Activated T-cell treated with anti-CD3 and anti-CD28 coated beads, Interleukin-2, amount 50 U/mL, for 24 hours (primary cell): ENCODE data around the gene C9orf152.
"Not testable (repeated sequence)": the region's sequence is repeated elsewhere in the genome, so short reads cannot be mapped to it uniquely, and the experiment has no call there.

Source experiments
- DNase-seq: peaks from one replicate; pipeline ENCODE4 v3.0.0-alpha.2; 2020
- H3K27ac Mint-ChIP-seq: 2 replicates; pipeline ENCODE4 v1.8.0; 2020; ENCODE audit warnings: mild to moderate bottlenecking, mixed read lengths
- H3K27me3 Mint-ChIP-seq: 2 replicates; pipeline ENCODE4 v1.8.0; 2020; ENCODE audit warnings: mixed read lengths
- H3K36me3 Mint-ChIP-seq: 2 replicates; pipeline ENCODE4 v1.8.0; 2020; ENCODE audit warnings: low read depth, mixed read lengths
- H3K4me1 Mint-ChIP-seq: 2 replicates; pipeline ENCODE4 v1.8.0; 2020; ENCODE audit warnings: low read depth, mixed read lengths
- H3K4me3 Mint-ChIP-seq: 2 replicates; pipeline ENCODE4 v1.8.0; 2020; ENCODE audit warnings: mild to moderate bottlenecking, moderate library complexity, mixed read lengths
- H3K9me3 Mint-ChIP-seq: 2 replicates; pipeline ENCODE4 v1.8.0; 2020; ENCODE audit warnings: mixed read lengths

Gene C9orf152

GRCh38 chr9:110241858-110242321 lies 33.9 kb upstream of the C9orf152 start:
- Mint-ChIP-seq H3K4me1 (no peaks in the 10 kb centered on the region), H3K27ac (no peak overlapping the region), H3K4me3 (no peak overlapping the region), H3K9me3 (no peaks in the 10 kb centered on the region), H3K27me3 (no peaks in the 10 kb centered on the region), H3K36me3 (peaks cover 26% of the 10 kb centered on the region)
- no peak for DNase-seq

GRCh38 chr9:110241260-110241857 lies 33.4 kb upstream of the C9orf152 start:
- Mint-ChIP-seq H3K9me3 (peaks cover 2% of the 10 kb centered on the region), H3K27me3 (no peaks in the 10 kb centered on the region), H3K4me1 (no peaks in the 10 kb centered on the region), H3K4me3 (no peak overlapping the region), H3K27ac (no peak overlapping the region), H3K36me3 (peaks cover 23% of the 10 kb centered on the region)
- DNase-seq, result no peak

DNA sequence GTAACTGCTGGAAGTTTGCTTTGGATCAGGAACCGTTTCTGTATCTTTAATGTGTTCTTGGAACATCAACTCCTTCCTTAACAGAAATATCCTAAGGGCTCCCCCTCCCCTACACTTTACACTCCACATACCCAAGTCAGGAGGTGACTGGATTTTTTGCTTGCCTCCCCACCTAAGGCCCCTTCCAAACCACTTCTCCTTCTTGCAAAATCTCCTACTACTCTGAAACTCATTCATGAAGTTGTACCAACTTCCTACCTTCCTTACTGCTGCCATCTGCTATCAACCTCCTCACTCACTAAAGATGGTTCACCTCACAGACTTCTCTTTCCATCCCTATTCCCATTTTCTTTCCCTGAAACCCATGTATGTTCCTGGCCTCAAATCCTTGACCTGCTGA lies 32.2 kb upstream of the C9orf152 start:
- no peak for DNase-seq
- H3K36me3 Mint-ChIP-seq, result peaks cover 15% of the 10 kb centered on the region
- no peaks in the 10 kb centered on the region for H3K4me1 Mint-ChIP-seq
- peaks cover 2% of the 10 kb centered on the region for H3K9me3 Mint-ChIP-seq
- H3K27me3 Mint-ChIP-seq, result no peaks in the 10 kb centered on the region
- no peak overlapping the region for H3K4me3 Mint-ChIP-seq
- H3K27ac Mint-ChIP-seq, result no peak overlapping the region

DNA sequence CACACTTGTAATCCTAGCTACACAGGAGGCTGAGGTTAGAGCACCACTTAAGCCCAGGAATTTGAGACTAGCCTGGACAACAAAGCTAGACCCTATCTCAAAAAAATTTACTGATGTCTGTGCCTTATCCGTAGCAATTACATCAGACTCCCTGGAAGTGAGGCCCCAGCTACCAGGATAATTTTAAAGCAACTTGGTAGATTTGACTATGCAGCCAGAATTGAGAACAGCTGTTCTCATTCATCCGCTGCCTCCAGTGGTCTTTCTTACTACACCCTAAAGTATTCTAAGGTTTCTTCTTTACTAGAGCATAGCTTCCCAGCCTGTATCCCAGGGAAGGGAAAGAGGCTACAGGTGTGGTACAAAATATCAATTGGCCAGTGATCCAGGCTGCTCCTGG lies 20.4 kb upstream of the C9orf152 start:
- Mint-ChIP-seq H3K9me3 (no peaks in the 10 kb centered on the region), H3K36me3 (no peaks in the 10 kb centered on the region), H3K4me1 (no peaks in the 10 kb centered on the region), H3K27ac (no peak overlapping the region), H3K4me3 (no peak overlapping the region), H3K27me3 (no peaks in the 10 kb centered on the region)
- no peak for DNase-seq

DNA sequence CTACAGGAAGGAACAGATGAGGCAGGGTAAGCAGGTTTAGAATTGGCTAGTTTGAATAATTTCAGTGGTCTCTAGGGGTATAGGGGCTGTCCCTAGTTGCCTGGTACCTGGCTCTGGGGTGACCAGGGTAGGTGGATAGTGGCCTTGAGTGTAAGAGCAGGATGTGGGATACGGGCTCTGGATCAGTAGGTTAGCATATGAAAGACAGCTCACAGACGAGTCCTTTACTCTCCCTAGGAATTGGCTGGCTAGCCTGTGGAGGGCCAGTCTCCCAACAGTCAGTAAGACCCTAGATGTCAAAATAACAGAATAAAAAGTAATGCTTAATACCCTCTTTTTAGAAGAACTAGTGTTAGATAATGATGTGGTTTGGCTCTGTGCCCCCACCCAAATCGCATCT lies 16.6 kb upstream of the C9orf152 start:
- no peaks in the 10 kb centered on the region for H3K27me3 Mint-ChIP-seq
- no peaks in the 10 kb centered on the region for H3K4me1 Mint-ChIP-seq
- no peaks in the 10 kb centered on the region for H3K36me3 Mint-ChIP-seq
- no peak for DNase-seq
- no peaks in the 10 kb centered on the region for H3K9me3 Mint-ChIP-seq
- no peak overlapping the region for H3K27ac Mint-ChIP-seq
- no peak overlapping the region for H3K4me3 Mint-ChIP-seq

GRCh38 chr9:110220809-110221208 lies 12.8 kb upstream of the C9orf152 start:
- Mint-ChIP-seq H3K36me3 (no peaks in the 10 kb centered on the region), H3K9me3 (no peaks in the 10 kb centered on the region), H3K4me3 (no peak overlapping the region), H3K4me1 (no peaks in the 10 kb centered on the region), H3K27ac (no peak overlapping the region), H3K27me3 (peaks cover 2% of the 10 kb centered on the region)
- no peak for DNase-seq

DNA sequence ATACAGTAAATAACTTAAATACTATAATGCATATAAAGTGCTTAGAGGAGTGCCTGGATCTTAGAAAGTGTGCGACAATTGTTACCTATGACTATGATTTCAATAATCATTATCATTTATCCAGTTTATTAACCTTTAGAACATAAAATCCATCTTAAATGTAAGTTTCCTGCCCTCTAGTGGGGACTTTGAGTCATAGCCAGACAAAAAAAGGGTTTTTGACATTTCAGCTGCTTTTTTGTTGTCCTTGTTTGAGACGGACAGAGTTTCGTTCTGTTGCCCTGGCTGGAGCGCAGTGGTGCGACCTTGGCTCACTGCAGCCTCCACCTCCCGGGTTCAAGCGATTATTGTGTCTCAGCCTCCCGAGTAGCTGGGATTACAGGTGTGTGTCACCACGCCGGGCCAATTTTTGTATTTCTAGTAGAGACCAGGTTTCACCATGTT lies 9.7 kb upstream of the C9orf152 start:
- no peaks in the 10 kb centered on the region for H3K4me1 Mint-ChIP-seq
- peaks cover 2% of the 10 kb centered on the region for H3K27me3 Mint-ChIP-seq
- no peaks in the 10 kb centered on the region for H3K9me3 Mint-ChIP-seq
- no peaks in the 10 kb centered on the region for H3K36me3 Mint-ChIP-seq
- H3K4me3 Mint-ChIP-seq, result no peak overlapping the region
- H3K27ac Mint-ChIP-seq, result no peak overlapping the region
- peak; percentile 33 for DNase-seq

GRCh38 chr9:110214586-110215355 lies 6.8 kb upstream of the C9orf152 start:
- H3K27ac Mint-ChIP-seq, result no peak overlapping the region
- H3K4me1 Mint-ChIP-seq, result no peaks in the 10 kb centered on the region
- no peaks in the 10 kb centered on the region for H3K9me3 Mint-ChIP-seq
- H3K36me3 Mint-ChIP-seq, result no peaks in the 10 kb centered on the region
- no peak for DNase-seq
- no peak overlapping the region for H3K4me3 Mint-ChIP-seq
- peaks cover 2% of the 10 kb centered on the region for H3K27me3 Mint-ChIP-seq

- DNase-seq, result no peak
- no peaks in the 10 kb centered on the region for H3K9me3 Mint-ChIP-seq
- H3K36me3 Mint-ChIP-seq, result no peaks in the 10 kb centered on the region
- H3K4me3 Mint-ChIP-seq, result no peak overlapping the region
- no peaks in the 10 kb centered on the region for H3K4me1 Mint-ChIP-seq
- no peak overlapping the region for H3K27ac Mint-ChIP-seq
- H3K27me3 Mint-ChIP-seq, result peaks cover 2% of the 10 kb centered on the region
Observed at GRCh38 chr9:110214090-110214489, 6.1 kb upstream of the C9orf152 start.

DNA sequence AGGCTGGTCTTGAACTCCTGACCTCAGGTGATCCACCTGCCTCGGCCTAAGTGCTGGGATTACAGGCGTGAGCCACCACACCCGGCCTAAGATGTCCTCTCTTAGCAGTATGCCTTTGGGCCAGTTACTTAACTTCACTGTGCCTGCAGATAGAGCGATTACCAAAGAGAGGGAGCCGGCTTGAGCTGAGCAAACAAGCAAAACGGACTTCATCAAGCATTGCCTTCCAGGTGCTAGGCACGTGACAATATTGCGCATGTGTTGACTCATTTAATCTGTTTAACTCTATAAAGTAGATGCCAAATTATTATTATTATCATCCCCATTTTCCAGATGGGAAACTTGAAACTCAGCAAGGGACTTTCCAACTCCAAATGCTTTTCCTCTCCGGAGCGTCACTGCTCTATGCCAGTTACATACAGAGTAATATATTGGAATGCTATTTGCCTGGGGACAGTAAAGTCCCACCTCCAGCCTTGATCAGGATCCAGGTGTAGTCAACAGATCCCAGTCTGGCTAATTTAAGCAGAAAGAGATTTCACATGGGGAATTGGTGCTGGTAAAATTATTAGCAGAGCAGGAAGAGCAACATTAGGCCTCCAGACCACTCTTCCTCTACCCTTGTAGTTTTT lies 5.6 kb upstream of the C9orf152 start:
- Mint-ChIP-seq H3K36me3 (no peaks in the 10 kb centered on the region), H3K27ac (no peak overlapping the region), H3K4me3 (no peak overlapping the region), H3K27me3 (peaks cover 2% of the 10 kb centered on the region), H3K4me1 (no peaks in the 10 kb centered on the region), H3K9me3 (no peaks in the 10 kb centered on the region)
- no peak for DNase-seq

GRCh38 chr9:110207071-110207641 lies 803 bp downstream of the C9orf152 start:
- H3K4me1 Mint-ChIP-seq, result no peaks in the 10 kb centered on the region
- no peak overlapping the region for H3K4me3 Mint-ChIP-seq
- H3K27me3 Mint-ChIP-seq, result peaks cover 3% of the 10 kb centered on the region
- DNase-seq, result no peak
- no peaks in the 10 kb centered on the region for H3K9me3 Mint-ChIP-seq
- no peak overlapping the region for H3K27ac Mint-ChIP-seq
- no peaks in the 10 kb centered on the region for H3K36me3 Mint-ChIP-seq

- no peaks in the 10 kb centered on the region for H3K9me3 Mint-ChIP-seq
- H3K36me3 Mint-ChIP-seq, result no peaks in the 10 kb centered on the region
- no peak for DNase-seq
- H3K27me3 Mint-ChIP-seq, result peaks cover 3% of the 10 kb centered on the region
- no peaks in the 10 kb centered on the region for H3K4me1 Mint-ChIP-seq
- H3K27ac Mint-ChIP-seq, result no peak overlapping the region
- no peak overlapping the region for H3K4me3 Mint-ChIP-seq
Observed at GRCh38 chr9:110206389-110206788, 1.6 kb downstream of the C9orf152 start.

DNA sequence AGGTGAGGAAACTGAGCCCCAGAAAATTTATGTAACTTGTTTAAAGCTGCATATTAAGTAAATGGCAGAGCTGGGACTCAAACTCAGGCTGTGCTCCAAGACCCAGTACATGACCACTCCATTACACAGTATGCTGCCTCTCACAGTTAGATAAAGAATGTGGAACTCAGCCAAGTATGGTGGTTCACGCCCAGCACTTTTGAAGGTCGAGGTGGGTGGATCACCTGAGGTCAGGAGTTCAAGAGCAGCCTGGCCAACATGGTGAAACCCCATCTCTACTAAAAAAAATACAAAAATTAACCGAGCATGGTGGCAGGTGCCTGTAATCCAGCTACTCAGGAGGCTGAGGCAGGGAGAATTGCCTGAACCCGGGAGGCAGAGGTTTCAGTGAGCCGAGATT lies 2.3 kb downstream of the C9orf152 start:
- not testable (repeated sequence) for H3K9me3 Mint-ChIP-seq, H3K4me1 Mint-ChIP-seq, H3K36me3 Mint-ChIP-seq, H3K27me3 Mint-ChIP-seq, DNase-seq, H3K4me3 Mint-ChIP-seq, H3K27ac Mint-ChIP-seq

GRCh38 chr9:110202232-110202631 lies 5.7 kb downstream of the C9orf152 start:
- Mint-ChIP-seq H3K36me3 (no peaks in the 10 kb centered on the region), H3K9me3 (no peaks in the 10 kb centered on the region), H3K27me3 (peaks cover 6% of the 10 kb centered on the region), H3K4me3 (no peak overlapping the region), H3K27ac (no peak overlapping the region), H3K4me1 (no peaks in the 10 kb centered on the region)
- DNase-seq, result no peak

DNA sequence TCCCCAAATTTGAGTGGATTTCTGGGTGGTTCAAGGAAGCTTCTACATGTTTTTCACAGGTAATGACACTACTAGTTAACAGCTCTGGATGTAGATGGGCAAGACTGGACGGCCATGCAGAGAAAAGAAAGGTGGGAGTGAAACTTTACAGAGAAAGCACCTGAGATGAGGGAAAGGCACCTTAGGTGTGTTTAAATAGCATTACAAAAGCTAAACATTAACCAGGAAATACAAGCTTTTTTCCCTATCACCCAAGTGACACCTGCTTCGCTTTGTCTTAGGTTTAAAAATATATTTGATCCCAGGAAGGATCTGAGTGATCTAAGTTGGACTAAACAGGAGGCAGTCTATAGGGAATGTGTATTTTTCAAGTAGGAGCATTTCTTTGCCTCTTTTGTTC lies 8.3 kb downstream of the C9orf152 start:
- Mint-ChIP-seq H3K4me3 (no peak overlapping the region), H3K27ac (no peak overlapping the region), H3K27me3 (peaks cover 3% of the 10 kb centered on the region), H3K36me3 (no peaks in the 10 kb centered on the region), H3K4me1 (no peaks in the 10 kb centered on the region), H3K9me3 (no peaks in the 10 kb centered on the region)
- no peak for DNase-seq
